SHP77 (cell line): ENCODE measurements around the gene CPLANE1.

Experiments used
- DNase-seq, 2 experiments: peaks; one replicate each; lab custom pipeline; 2025; lab: John Stamatoyannopoulos, UW

CPLANE1 gene

DNA sequence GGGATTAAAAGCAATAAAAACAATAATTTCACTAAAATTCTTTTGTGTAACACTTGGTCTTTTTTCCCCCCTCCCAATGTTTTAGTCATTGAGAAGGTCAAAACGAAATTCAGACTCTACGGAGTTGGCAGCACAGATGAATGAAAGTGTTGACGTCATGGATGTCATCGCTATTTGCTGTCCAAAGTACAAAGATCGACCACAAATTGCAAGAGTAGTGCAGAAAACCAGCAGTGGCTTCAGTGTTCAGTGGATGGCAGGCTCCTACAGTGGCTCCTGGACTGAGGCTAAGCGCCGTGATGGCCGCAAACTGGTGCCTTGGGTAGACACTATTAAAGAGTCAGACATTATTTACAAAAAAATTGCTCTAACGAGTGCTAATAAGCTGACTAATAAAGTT is 184.7 kb downstream of the CPLANE1 start:
- no peak for DNase-seq

DNA sequence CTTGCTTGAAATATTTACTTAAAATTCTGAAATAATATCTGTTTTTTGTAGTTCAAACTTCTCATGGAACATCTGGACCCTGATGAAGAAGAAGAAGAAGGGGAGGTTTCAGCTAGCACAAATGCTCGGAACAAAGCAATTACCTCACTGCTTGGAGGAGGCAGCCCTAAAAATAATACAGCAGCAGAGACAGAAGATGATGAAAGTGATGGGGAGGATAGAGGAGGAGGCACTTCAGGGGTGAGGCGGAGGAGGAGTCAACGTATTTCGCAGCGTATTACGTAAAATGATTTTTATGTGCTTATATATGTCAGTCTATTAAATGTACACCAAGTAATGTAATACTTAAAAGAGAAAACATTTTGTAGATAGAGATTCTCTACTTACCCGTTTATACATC is 185.4 kb downstream of the CPLANE1 start:
- no peak for DNase-seq

DNA sequence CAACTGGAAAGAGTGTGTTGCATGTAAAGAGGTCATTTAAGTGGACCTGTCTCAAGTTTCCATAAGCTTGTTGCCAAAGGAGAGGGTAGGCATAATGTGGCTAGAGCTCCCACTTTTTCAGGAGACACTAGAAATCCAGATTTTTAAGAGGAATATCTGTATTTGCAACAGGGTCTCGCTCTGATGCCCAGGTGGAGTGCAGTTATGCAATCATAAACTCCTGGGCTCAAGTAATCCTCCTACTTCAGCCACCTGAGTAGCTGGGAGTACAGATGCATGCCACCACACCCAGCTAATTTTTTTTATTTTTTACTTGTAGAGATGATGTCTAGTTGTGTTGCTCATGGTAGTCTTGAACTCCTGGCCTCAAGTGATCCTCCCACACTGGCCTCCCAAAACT is 189.1 kb downstream of the CPLANE1 start:
- DNase-seq: no peak

GRCh38 chr5:37056762-37057161 is 192.4 kb downstream of the CPLANE1 start:
- DNase-seq: no peak
